HG02981 (cell line): ENCODE data around the gene PROS1.
"Not testable (repeated sequence)": the region's sequence is repeated elsewhere in the genome, so short reads cannot be mapped to it uniquely, and the experiment has no call there.

Experiments used
- ATAC-seq: cut with Tn5 transposase; IDR thresholded peaks from one replicate; pipeline ENCODE4 v1.9.1; 2021; ENCODE audit warnings: mild to moderate bottlenecking, moderate library complexity; ENCODE audit not compliant: unreplicated experiment

The PROS1 gene

DNA sequence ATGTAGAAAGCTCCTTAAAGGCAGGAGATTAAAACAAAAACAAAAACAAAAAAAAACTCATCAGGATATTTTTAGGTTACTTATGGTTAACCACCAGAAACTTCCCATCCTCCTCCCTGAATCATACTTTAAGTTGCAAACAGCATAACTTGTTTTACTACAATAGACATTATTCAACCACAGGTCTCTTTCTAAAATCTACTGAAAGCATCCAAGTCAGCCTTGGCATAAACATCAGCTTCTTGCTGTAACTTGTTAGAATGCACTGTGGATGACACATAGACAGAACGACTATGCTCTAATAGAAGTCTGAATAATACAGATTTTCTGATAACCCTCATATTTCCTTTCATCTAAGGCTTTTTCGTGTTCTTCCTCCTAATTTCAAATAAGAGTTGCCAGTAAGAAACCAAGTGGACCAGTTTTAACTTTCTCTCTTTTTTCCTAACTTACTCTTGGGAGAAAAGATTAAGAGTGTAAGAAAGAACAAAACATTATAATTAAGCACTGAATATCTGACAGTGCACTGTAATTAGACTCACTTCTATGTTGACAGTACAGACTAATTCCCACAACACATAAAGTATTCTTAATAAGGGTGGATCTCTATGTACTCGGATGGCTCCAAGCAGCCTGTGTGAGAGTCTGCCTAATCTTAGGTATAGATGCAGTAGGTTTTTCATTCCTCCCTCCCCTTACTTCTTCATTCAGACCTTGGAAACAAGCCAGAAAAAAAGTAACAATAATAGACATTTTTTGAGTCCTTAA lies 95.3 kb downstream of the PROS1 start:
- not testable (repeated sequence) for ATAC-seq

DNA sequence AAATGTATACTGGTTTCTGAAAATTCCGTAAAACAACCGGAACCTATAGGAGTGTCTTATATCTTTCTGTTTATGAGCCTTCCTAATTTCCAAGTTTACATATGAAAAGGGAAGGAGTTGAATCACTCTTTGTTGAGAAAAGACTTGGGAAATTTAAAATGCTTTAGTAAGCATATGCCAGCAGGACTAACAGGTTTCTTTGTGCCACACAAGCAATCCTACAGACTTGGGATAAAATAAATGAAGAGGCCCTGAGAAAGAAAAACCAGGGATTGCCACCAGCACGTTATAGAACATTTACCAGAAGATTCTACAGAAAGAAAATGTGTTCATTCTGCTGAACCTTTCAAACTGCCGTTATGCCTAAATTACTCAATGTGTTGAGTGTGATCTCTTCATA lies 96.3 kb downstream of the PROS1 start:
- not testable (repeated sequence) for ATAC-seq

DNA sequence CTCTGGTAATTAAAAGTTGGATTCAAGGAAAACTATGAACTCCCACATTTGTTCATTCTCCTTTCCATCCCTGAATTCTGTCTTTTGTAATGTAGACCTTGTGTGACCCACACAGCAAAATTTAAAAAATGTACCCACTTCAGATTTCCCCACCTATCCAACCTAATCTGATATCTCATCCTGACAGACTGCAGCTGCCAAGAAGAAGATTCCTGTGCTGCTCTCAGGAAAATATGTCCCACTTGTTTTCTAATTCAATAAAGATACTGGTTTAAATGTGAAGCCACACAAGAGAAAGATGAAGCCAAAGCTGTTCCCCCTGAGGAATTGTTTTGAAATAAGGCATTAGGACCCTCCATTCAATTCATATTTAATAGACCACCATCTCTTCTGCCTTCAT lies 100.3 kb downstream of the PROS1 start:
- ATAC-seq: not testable (repeated sequence)

DNA sequence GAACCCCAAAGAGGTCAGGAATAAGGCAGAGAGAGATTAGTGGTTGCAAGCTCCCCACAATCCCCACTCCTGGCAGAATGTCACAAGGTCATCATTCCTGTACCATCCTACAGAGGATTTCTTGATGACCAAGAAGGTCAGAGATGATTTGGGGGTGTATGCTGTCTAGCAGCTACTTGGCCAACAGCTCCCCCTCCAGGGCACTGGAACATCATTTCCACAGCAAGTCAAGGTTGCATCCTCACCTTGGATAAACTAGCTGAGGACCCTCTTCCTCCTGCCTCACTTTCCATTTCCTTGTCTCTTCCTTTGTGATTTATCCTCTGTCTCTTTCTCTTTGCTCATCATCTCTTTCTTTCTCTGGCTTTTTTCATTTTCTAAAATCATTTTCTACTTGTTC lies 106.3 kb downstream of the PROS1 start:
- no peak for ATAC-seq

DNA sequence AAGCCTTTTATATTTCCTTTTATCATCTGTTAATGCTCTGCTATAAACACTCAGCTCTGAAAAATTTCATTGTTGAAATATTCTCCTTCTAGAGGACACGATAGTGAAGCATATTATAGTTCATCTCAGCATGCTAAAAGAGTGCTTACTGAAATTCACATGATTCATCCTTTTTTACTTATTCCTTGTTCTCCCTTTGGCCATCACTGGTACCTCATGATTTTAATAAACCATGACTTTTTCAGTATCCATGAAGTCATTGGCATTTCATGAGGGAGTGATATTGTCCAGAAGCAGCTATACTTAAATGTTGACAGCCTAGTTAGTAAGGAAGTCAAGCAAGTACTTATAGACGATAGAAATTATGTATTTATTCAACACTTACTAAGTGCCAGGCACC lies 112.7 kb downstream of the PROS1 start:
- no peak for ATAC-seq

DNA sequence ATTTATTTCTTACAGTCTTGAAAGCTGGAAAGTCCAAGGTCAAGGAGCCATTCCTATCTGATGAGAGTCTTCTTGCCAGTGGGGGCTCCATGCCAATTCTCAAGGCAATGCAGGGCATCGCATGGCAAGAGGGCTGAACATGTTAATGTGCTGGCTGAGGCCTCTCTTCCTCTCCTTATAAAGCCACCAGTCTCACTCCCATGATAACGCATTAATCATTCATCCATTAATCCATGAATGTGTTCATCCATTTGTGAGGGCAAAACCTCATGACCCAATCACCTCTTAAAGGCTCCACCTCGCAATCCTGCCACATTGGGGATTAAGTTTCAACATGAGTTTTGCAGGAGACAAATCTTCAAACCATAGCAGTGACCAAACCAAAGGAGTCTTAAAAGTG lies 118.3 kb downstream of the PROS1 start:
- ATAC-seq: no peak

DNA sequence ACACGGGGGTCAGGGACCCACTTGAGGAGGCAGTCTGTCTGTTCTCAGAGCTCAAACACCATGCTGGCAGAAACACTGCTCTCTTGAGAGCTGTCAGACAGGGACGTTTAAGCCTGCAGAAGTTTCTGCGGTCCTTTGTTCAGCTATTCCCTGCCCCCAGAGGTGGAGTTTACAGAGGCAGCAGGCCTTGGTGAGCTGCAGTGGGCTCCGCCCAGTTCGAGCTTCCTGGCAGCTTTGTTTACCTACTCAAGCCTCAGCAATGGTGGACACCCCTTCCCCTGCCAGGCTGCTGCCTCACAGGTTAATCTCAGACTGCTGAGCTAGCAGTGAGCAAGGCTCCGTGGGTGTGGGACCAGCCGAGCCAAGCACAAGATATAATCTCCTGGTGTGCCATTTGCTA lies 121.5 kb downstream of the PROS1 start:
- ATAC-seq: not testable (repeated sequence)

DNA sequence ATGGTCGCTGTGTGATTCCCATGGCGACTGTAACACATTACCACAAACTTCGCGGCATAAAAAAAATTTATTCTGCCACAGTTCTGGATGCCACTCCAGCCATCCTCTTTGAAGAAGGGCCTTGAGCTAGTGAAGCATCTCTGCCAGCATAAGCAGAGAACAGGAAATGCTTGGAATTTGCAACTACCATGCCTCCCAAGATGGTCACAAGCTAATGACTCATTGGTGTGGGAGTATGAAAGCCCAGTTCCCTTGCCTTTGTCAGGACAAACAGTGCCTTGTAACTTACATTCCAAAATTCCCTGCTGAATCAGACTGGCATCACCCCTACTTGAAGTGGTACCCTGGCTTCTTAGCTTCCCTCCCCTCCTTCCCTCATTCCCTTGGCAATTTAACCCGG lies 129.7 kb downstream of the PROS1 start:
- no peak for ATAC-seq

DNA sequence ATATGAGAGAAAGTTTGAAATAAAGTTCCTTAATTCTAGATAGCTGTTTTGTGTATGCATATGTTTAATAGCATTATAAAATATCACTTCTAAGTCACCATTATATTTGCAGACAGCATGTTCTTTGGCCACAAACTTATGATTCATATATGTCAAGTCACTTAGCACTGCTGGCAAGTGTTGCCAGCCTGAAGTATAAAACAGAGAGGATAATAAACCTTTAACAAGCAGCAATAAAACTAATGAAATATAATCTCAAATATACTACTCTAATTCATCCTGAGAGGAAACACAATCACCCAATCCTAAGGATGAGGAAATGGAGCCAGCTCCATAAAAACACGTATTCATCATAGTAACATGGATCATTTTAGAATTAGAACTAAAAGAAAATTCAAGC lies 134.5 kb downstream of the PROS1 start:
- ATAC-seq: not testable (repeated sequence)
